Smooth muscle cell (in vitro differentiated cells): ENCODE measurements around the gene PIK3R3. TPM values are rescaled to one million over a fixed set of nuclear protein-coding genes. Genes with fewer than 3 reads are reported as not detected.

Source experiments
- DNase-seq: peaks from one replicate; lab custom pipeline; 2025; ENCODE audit not compliant: unreplicated experiment; lab: John Stamatoyannopoulos, UW
- H2AFZ ChIP-seq: fragments of 200-600 bp; sonication (generic); 2 replicates; pipeline ENCODE4 v1.6.0; 2016; ENCODE audit warnings: antibody characterized with exemption, low read depth, mild to moderate bottlenecking
- H3F3A ChIP-seq: fragments of 200-600 bp; sonication (generic); 2 replicates; pipeline ENCODE4 v1.6.0; 2017; ENCODE audit warnings: antibody characterized with exemption, low read depth
- H3K27ac ChIP-seq: fragments of 200-600 bp; sonication (generic); 2 replicates; pipeline ENCODE4 v1.5.1; 2016; ENCODE audit warnings: low read depth, mild to moderate bottlenecking
- H3K27me3 ChIP-seq: fragments of 200-600 bp; sonication (generic); 2 replicates; pipeline ENCODE4 v1.6.1; 2016; ENCODE audit warnings: low read depth, mild to moderate bottlenecking
- H3K36me3 ChIP-seq: fragments of 200-600 bp; sonication (generic); 2 replicates; pipeline ENCODE4 v1.5.1; 2016; ENCODE audit warnings: low read depth
- H3K4me1 ChIP-seq: fragments of 200-600 bp; sonication (generic); 2 replicates; pipeline ENCODE4 v1.5.1; 2016; ENCODE audit warnings: low read depth
- H3K4me2 ChIP-seq: fragments of 200-600 bp; sonication (generic); 2 replicates; pipeline ENCODE4 v1.6.0; 2016; ENCODE audit warnings: mild to moderate bottlenecking
- H3K4me3 ChIP-seq: fragments of 200-600 bp; sonication (generic); 2 replicates; pipeline ENCODE4 v1.5.1; 2016; ENCODE audit warnings: mild to moderate bottlenecking
- H3K79me2 ChIP-seq: fragments of 200-600 bp; sonication (generic); 2 replicates; pipeline ENCODE4 v1.6.0; 2016; ENCODE audit warnings: low read depth, mild to moderate bottlenecking
- H3K9ac ChIP-seq: fragments of 200-600 bp; sonication (generic); 2 replicates; pipeline ENCODE4 v1.6.0; 2016; ENCODE audit warnings: low read depth
- H3K9me3 ChIP-seq: fragments of 200-600 bp; sonication (generic); replicated peaks from 2 replicates; pipeline ENCODE4 v1.5.1; 2016; ENCODE audit warnings: low read depth
- H4K20me1 ChIP-seq: fragments of 200-600 bp; sonication (generic); 2 replicates; pipeline ENCODE4 v1.6.0; 2016; ENCODE audit warnings: low read depth
- CTCF ChIP-seq: fragments of 200-600 bp; sonication (generic); IDR thresholded peaks from 2 replicates; pipeline ENCODE4 v1.5.1; 2017; ENCODE audit warnings: borderline replicate concordance, mild to moderate bottlenecking, antibody characterized with exemption; ENCODE audit not compliant: insufficient read depth, poor library complexity, severe bottlenecking
- WGBS: methylation state at CpG from one replicate; pipeline ENCODE4 v1.1.7; 2016; ENCODE audit warnings: low lambda C conversion rate; 5-methylcytosine and 5-hydroxymethylcytosine counted together
- polyA plus RNA-seq: library from polyadenylated mRNA; unstranded; fragments of >200 nt; fragmentation: Nextera tagmentation; extraction: Ambion mirVana; gene quantifications from 2 replicates; pipeline ENCODE4 v1.2.1, GENCODE V29; 2016
- total RNA-seq: library from RNA; depleted of rRNA; stranded (reverse); fragments of >200 nt; gene quantifications from 2 replicates; pipeline ENCODE4 v1.2.3, GENCODE V29; 2014

The PIK3R3 gene
- total and polyA plus RNA-seq, 2 experiments from 2014 or later = 3.7 to 5.6 TPM

GRCh38 chr1:46030074-46030870 lies 102.2 kb downstream of the PIK3R3 start:
- no peak for DNase-seq
- 97% methylated on average over 18 of the region's 18 CpGs for WGBS
- no peaks in the 10 kb centered on the region for H3K79me2 ChIP-seq
- TF ChIP-seq CTCF = no peak
- H3K4me1 ChIP-seq = no peaks in the 10 kb centered on the region
- H3K27me3 ChIP-seq = no peaks in the 10 kb centered on the region
- no peaks in the 10 kb centered on the region for H4K20me1 ChIP-seq
- H2AFZ ChIP-seq = no peak overlapping the region
- no peak overlapping the region for H3K4me2 ChIP-seq
- no peak overlapping the region for H3K4me3 ChIP-seq
- H3K9me3 ChIP-seq = no peaks in the 10 kb centered on the region
- H3F3A ChIP-seq = no peaks in the 10 kb centered on the region
- H3K27ac ChIP-seq = no peak overlapping the region
- H3K36me3 ChIP-seq = no peaks in the 10 kb centered on the region
- no peak overlapping the region for H3K9ac ChIP-seq

- Histone ChIP-seq H3K9me3 (no peaks in the 10 kb centered on the region), H2AFZ (no peak overlapping the region), H3K27me3 (no peaks in the 10 kb centered on the region), H4K20me1 (no peaks in the 10 kb centered on the region), H3K79me2 (no peaks in the 10 kb centered on the region), H3K4me2 (no peak overlapping the region), H3K36me3 (peaks cover 2% of the 10 kb centered on the region), H3K4me3 (no peak overlapping the region), H3F3A (no peaks in the 10 kb centered on the region), H3K4me1 (no peaks in the 10 kb centered on the region), H3K9ac (no peak overlapping the region), H3K27ac (no peak overlapping the region)
- no peak for DNase-seq
- no peak for TF ChIP-seq CTCF
- 96% methylated on average over 8 of the region's 8 CpGs for WGBS
Observed at GRCh38 chr1:46027788-46028573, 104.4 kb downstream of the PIK3R3 start.

GRCh38 chr1:46026531-46026930 lies 105.9 kb downstream of the PIK3R3 start:
- H3K9me3 ChIP-seq = no peaks in the 10 kb centered on the region
- H3K27ac ChIP-seq = no peak overlapping the region
- H4K20me1 ChIP-seq = no peaks in the 10 kb centered on the region
- no peaks in the 10 kb centered on the region for H3K79me2 ChIP-seq
- H3K27me3 ChIP-seq = no peaks in the 10 kb centered on the region
- H3K9ac ChIP-seq = no peak overlapping the region
- H3K4me1 ChIP-seq = no peaks in the 10 kb centered on the region
- no peak overlapping the region for H3K4me2 ChIP-seq
- no peak overlapping the region for H2AFZ ChIP-seq
- 43% methylated on average over 3 of the region's 3 CpGs for WGBS
- no peak for TF ChIP-seq CTCF
- no peaks in the 10 kb centered on the region for H3F3A ChIP-seq
- no peak overlapping the region for H3K4me3 ChIP-seq
- peaks cover 3% of the 10 kb centered on the region for H3K36me3 ChIP-seq
- no peak for DNase-seq
